Right hindlimb (tissue), 1 donor: ENCODE data around the gene NCKAP1.
"Not testable (repeated sequence)": the region's sequence is repeated elsewhere in the genome, so short reads cannot be mapped to it uniquely, and the experiment has no call there.

Experiments used
- DNase-seq: peaks from one replicate; pipeline ENCODE4 v3.0.0-alpha.2; 2018

NCKAP1 gene

DNA sequence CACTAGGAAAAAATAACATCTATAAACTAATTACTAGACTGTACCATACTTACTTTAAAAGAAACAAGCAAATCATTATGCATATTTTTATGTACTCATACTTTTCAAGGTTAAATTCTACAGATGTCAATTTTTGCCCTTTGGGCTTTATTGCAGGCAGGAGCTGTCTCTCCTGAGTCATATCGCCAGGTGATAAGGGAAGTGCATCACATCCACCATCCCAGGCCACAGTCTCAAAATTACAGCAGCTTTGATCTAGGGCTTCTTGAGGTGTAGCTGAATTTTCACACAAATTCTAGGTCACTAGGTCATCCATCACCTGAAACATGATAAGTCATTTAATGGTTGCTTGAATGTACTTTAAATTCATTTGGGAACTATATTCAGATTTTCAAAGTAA lies 133.4 kb downstream of the NCKAP1 start:
- no peak for DNase-seq

GRCh38 chr2:182903566-182903965 lies 134.7 kb downstream of the NCKAP1 start:
- no peak for DNase-seq

GRCh38 chr2:182901748-182902147 lies 136.5 kb downstream of the NCKAP1 start:
- no peak for DNase-seq

DNA sequence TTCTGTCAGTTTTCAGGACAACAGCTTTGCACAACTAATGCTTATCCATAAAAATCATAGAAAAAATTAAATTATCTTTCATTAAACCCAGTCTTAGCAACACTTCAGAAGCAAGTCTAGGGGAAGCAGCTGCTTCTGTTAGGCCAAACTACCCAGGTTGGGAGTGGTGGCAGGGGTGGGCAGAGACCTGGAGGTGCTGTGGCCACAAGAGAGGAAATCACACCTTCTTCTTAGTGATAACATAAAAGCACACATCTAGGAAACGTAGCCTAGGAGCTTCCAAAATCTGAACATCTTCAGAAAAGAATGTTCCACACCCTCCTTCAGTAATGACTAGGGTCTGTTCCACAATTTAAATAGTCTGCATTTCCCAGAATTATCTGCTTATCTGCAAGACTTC lies 139.5 kb downstream of the NCKAP1 start:
- DNase-seq: no peak

GRCh38 chr2:182897137-182897536 lies 141.1 kb downstream of the NCKAP1 start:
- DNase-seq: no peak

- no peak for DNase-seq
Observed at GRCh38 chr2:182895798-182896197, 142.5 kb downstream of the NCKAP1 start.

- no peak for DNase-seq
Observed at GRCh38 chr2:182895169-182895568, 143.1 kb downstream of the NCKAP1 start.

- DNase-seq: no peak
Observed at GRCh38 chr2:182894174-182894573, 144.1 kb downstream of the NCKAP1 start.

- no peak for DNase-seq
Observed at GRCh38 chr2:182893666-182894065, 144.6 kb downstream of the NCKAP1 start.

- not testable (repeated sequence) for DNase-seq
Observed at GRCh38 chr2:182893035-182893434, 145.2 kb downstream of the NCKAP1 start.

GRCh38 chr2:182891611-182892010 lies 146.6 kb downstream of the NCKAP1 start:
- no peak for DNase-seq

GRCh38 chr2:182890773-182891378 lies 147.4 kb downstream of the NCKAP1 start:
- no peak for DNase-seq

GRCh38 chr2:182890305-182890704 lies 148.0 kb downstream of the NCKAP1 start:
- no peak for DNase-seq

DNA sequence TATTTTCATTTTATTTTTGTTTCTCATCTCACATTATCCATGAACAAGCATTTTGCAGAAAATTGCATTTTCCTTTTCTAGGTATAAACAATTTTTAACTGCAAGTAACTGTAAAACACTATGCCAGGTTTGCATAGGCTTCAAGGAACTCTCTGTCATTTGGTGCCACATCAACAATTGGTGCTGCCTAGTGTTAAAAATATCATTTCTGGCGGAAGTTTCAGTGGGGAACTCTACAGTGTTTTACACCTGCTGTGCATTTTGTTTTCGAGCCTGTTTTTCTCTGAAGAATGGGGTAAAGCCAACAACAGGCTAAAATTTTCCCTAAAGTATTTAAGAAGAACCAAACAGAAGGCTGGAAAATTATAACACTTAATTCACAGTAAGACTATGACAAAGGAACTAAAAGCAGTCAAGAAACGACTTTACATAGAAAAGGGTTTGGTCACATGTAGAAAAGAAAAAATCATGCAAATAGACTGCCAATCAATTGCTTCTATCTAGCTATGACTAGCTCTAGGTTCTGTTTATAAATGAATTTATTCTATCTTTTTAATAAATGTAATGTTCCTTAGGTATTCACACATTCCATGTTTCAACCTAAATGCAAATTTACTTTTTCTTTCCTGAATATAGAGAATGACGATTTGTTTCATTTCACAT lies 150.4 kb downstream of the NCKAP1 start:
- DNase-seq: no peak

GRCh38 chr2:182887093-182887492 lies 151.2 kb downstream of the NCKAP1 start:
- no peak for DNase-seq

DNA sequence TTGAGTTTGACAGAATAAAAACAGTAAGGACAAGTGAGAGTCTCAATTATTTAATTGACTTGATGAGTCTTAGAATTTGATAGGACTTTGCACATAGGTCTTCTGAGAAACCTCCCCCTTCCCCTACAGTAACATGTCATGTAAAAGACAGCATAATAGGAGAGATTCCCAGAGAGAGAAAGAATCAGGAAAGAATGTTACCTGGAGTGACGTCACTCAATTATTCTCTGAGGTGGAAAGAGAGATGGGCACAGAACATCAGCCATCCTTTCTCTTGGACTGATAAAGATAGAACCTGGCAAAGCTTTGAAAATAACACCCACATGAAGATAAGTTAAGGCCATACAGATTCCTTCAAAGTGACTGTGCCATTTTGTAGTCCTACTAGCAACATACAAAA lies 152.5 kb downstream of the NCKAP1 start:
- no peak for DNase-seq

GRCh38 chr2:182883451-182883850 lies 154.8 kb downstream of the NCKAP1 start:
- DNase-seq: no peak

DNA sequence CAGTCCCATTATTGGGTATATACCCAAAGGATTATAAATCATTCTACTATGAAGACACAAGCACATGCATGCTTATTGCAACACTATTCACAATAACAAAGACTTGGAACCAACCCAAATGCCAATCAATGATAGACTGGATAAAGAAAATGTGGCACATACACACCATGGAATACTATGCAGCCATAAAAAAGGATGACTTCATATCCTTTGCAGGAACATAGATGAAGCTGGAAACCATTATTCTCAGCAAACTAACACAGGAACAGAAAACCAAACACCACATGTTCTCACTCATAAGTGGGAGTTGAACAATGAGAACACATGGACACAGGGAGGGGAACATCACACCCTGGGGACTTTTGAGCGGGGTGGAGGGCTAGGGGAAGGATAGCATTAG lies 158.2 kb downstream of the NCKAP1 start:
- DNase-seq: not testable (repeated sequence)

GRCh38 chr2:182876653-182877052 lies 161.6 kb downstream of the NCKAP1 start:
- not testable (repeated sequence) for DNase-seq

DNA sequence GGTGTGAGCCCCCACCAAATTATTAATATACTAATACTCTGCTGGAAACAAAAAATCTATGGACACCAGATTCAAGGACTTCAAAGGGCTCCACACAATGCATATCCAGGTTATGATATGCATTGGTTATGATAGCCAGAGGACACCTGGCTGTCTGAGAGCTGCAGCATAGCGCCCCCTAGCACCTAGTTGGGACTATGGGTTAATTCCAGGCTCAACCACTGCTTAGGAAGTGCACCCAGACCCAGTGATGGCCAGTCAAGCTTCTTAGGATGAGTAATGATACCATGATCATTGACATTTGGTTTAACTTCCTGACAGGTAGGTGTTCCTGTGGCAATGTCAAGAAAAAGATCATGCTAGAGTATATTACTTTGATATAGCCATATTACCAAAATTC lies 168.0 kb downstream of the NCKAP1 start:
- DNase-seq: no peak

DNA sequence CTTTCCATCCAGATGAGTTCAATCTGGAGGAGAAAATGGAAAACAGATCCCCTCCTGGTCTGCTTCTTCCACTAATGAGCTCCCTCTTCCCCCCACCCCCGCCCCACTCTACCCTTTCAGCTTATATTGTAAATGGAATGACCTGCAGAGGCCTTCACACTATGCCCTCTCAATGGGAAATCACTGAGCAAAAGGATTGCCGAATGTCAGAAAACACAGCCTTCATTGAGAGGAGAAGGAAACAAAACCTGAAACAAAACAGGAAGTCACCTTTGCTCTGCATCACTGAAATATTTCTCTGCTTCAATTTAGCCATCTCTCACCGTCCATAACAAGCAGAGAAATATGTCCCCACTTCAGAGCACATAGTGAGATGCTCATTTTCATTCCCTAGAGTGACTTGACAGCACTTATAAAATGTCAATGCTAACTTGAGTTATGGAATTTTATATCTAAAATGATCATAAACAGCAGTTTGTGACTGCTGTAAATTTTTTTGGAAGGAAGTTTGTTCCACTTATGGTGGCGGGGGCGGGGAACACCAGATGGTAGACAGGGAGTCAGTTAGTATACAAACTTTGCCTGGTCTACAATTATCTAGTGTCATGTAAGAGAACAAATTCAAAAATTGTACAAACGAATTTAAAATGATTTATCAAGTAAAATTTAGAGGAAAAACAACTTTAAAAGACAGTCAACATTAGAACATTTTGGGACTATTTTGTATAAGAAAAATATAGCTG lies 170.0 kb downstream of the NCKAP1 start:
- DNase-seq: no peak

DNA sequence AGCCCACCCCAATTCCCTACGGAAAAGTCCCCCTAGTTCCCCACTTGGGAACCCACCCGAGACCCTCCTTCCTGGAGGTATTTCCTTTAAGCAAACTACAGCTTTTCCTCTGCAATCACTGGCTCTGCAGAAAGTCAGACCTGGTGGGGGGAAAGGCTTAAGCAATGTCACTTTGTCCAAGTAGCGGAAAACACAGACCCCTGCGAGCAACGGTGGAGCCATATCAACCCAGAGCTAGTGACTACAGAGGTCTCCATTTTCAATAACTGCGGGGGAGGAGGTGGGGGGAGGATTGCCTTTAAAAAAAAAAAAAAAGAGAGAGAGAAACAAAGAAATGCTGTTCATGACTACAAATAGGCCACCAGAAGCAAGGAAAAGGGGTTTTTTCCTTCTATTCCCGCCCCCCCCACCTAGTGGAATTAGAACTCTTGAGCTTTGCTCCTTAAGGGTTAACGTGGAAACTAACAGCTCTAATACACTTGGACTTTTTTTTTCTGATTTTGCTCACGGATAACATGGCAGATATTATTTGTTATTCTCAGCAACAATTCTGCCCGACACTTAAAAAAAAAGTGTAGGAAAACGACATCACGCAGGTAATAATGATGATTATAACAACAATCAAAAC lies 170.7 kb downstream of the NCKAP1 start:
- DNase-seq: peak; percentile 22
